Left lung (tissue), 10 donors: ENCODE results near the gene CDK7. TPM values are rescaled to one million over a fixed set of nuclear protein-coding genes. Genes with fewer than 3 reads are reported as not detected.

ENCODE experiments used
- ATAC-seq: fragments of 200-7000 bp; cut with Tn5 transposase; one replicate; pipeline ENCODE4 v1.9.1; 2020; ENCODE audit warnings: moderate library complexity
- DNase-seq, 4 donors: peaks; one replicate each; pipeline ENCODE4 v3.0.0-alpha.2; 2013 to 2020
- H3K27ac ChIP-seq, 2 donors: fragments of 200-600 bp; sonication (generic) in 1 of 2; one replicate each; pipeline versions ENCODE4 v1.5.0 to v1.8.0; 2020 to 2021
- H3K27me3 ChIP-seq, 2 donors: fragments of 200-600 bp; sonication (generic) in 1 of 2; one replicate each; pipeline versions ENCODE4 v1.5.0 to v1.8.0; 2020 to 2021
- H3K36me3 ChIP-seq, 2 donors: fragments of 200-600 bp; sonication (generic) in 1 of 2; one replicate each; pipeline versions ENCODE4 v1.5.0 to v1.8.0; 2020 to 2021
- H3K4me1 ChIP-seq, 2 donors: fragments of 200-600 bp; one replicate each; pipeline ENCODE4 v1.8.0; 2021
- H3K4me3 ChIP-seq, 2 donors: fragments of 200-600 bp; sonication (generic) in 1 of 2; one replicate each; pipeline versions ENCODE4 v1.5.0 to v1.8.0; 2020 to 2021; ENCODE audit warnings: mild to moderate bottlenecking in 1 of 2
- H3K9me3 ChIP-seq, 2 donors: fragments of 200-600 bp; sonication (generic) in 1 of 2; one replicate each; pipeline versions ENCODE4 v1.5.0 to v1.8.0; 2020 to 2021
- intact Hi-C, 2 donors: fragments of 100-400 bp; cut with DNase I; formaldehyde crosslinking; loops; one replicate each; pipeline versions ENCODE4 v1.11.2 to v1.14.2; 2022
- polyA plus RNA-seq, 6 donors: library from polyadenylated mRNA; unstranded; fragments of 120-200 nt; gene quantifications; one replicate each; pipeline ENCODE4 v1.2.1, GENCODE V29; 2013; ENCODE audit not compliant: insufficient read length in 6 of 6
- total RNA-seq, 2 donors: library from RNA; stranded (reverse); fragmentation: NEBNext Ultra II Directional; extraction: Animal tissue kit (Norgen Biotek cat#: 25700); gene quantifications; one replicate each; pipeline ENCODE4 v1.2.1, GENCODE V29; 2021
- TF ChIP-seq, protein P1 (sequence below), 2 donors: fragments of 200-600 bp; sonication (generic) in 1 of 2; IDR thresholded peaks; one replicate each; pipeline versions ENCODE4 v1.5.0 to v1.8.0; 2021; ENCODE audit warnings: antibody characterized with exemption in 2 of 2
- donor health status: DM: no; HTN: yes; CAD: no.
- donor health status: DM: no; HTN: no; CAD: no.

CDK7 gene
- total and polyA plus RNA-seq, 8 donors, result 15.9 to 38.0 (median 32.2) TPM

DNA sequence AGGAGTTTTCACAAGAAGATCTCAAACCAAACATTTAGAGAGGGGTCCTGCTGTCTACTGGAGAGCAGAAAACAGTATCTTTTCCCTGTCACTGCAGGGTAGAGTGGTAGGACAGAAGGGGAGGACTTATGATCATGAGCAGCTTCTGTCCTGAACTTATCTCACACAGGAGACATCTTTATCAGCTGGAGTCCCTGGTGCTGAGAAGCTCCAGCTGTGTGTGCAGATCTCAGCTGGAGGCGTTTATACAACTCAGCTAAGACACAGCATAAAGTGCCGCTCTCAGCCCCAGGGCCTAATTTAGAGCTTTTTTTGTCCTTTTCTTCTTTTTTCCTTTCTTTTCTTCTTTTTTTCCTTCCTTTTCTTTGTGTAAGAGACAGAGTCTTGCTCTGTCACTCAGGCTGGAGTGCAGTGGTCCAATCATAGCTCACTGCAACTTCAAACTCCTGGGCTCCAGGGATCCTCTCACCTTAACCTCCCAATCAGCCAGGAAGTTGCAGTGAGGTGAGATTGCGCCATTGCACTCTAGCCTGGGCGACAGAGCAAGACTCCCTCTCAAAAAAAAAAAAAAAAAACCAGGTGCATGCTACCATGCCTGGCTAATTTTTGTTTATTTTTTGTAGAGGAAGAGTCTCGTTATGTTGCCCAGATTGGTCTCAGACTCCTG lies 66.0 kb downstream of the CDK7 start:
- peak in 2 of 4 donors; percentile 36 to 76 for DNase-seq
- intact Hi-C loops, result no loop called here
- H3K9me3 ChIP-seq, result no peaks in the 10 kb centered on the region
- ATAC-seq, result no peak
- TF ChIP-seq, protein P1, sequence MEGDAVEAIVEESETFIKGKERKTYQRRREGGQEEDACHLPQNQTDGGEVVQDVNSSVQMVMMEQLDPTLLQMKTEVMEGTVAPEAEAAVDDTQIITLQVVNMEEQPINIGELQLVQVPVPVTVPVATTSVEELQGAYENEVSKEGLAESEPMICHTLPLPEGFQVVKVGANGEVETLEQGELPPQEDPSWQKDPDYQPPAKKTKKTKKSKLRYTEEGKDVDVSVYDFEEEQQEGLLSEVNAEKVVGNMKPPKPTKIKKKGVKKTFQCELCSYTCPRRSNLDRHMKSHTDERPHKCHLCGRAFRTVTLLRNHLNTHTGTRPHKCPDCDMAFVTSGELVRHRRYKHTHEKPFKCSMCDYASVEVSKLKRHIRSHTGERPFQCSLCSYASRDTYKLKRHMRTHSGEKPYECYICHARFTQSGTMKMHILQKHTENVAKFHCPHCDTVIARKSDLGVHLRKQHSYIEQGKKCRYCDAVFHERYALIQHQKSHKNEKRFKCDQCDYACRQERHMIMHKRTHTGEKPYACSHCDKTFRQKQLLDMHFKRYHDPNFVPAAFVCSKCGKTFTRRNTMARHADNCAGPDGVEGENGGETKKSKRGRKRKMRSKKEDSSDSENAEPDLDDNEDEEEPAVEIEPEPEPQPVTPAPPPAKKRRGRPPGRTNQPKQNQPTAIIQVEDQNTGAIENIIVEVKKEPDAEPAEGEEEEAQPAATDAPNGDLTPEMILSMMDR (IDR thresholded peaks at IDR 0.05), result no peak
- H3K27me3 ChIP-seq, result no peaks in the 10 kb centered on the region
- peaks cover 0 to 30% of the 10 kb centered on the region in 2 donors for H3K36me3 ChIP-seq
- H3K4me3 ChIP-seq, result no peak overlapping the region
- no peaks in the 10 kb centered on the region for H3K4me1 ChIP-seq
- H3K27ac ChIP-seq, result no peak overlapping the region

- Histone ChIP-seq H3K27me3 (no peaks in the 10 kb centered on the region), H3K4me3 (no peak overlapping the region), H3K27ac (no peak overlapping the region), H3K9me3 (no peaks in the 10 kb centered on the region), H3K36me3 (peaks cover 0 to 42% of the 10 kb centered on the region in 2 donors), H3K4me1 (no peaks in the 10 kb centered on the region)
- intact Hi-C loops, result no loop called here
- TF ChIP-seq, protein P1 (IDR thresholded peaks at IDR 0.05), result no peak
- no peak for DNase-seq
- no peak for ATAC-seq
Observed at GRCh38 chr5:69305512-69305911, 70.8 kb downstream of the CDK7 start.

GRCh38 chr5:69308046-69308553 lies 73.4 kb downstream of the CDK7 start:
- no peak for ATAC-seq
- Histone ChIP-seq H3K4me1 (no peaks in the 10 kb centered on the region), H3K9me3 (no peaks in the 10 kb centered on the region), H3K36me3 (peaks cover 0 to 48% of the 10 kb centered on the region in 2 donors), H3K27me3 (no peaks in the 10 kb centered on the region), H3K4me3 (no peak overlapping the region), H3K27ac (no peak overlapping the region)
- intact Hi-C loops, result no loop called here
- DNase-seq, result no peak
- TF ChIP-seq, protein P1 (IDR thresholded peaks at IDR 0.05), result no peak

- Histone ChIP-seq H3K4me3 (no peak overlapping the region), H3K36me3 (peaks cover 0 to 58% of the 10 kb centered on the region in 2 donors), H3K4me1 (no peaks in the 10 kb centered on the region), H3K27ac (no peak overlapping the region), H3K27me3 (no peaks in the 10 kb centered on the region), H3K9me3 (no peaks in the 10 kb centered on the region)
- ATAC-seq (no peak), DNase-seq (no peak)
- TF ChIP-seq, protein P1 (IDR thresholded peaks at IDR 0.05), result no peak
- intact Hi-C loops, result no loop called here
Observed at GRCh38 chr5:69309380-69309779, 74.7 kb downstream of the CDK7 start.

DNA sequence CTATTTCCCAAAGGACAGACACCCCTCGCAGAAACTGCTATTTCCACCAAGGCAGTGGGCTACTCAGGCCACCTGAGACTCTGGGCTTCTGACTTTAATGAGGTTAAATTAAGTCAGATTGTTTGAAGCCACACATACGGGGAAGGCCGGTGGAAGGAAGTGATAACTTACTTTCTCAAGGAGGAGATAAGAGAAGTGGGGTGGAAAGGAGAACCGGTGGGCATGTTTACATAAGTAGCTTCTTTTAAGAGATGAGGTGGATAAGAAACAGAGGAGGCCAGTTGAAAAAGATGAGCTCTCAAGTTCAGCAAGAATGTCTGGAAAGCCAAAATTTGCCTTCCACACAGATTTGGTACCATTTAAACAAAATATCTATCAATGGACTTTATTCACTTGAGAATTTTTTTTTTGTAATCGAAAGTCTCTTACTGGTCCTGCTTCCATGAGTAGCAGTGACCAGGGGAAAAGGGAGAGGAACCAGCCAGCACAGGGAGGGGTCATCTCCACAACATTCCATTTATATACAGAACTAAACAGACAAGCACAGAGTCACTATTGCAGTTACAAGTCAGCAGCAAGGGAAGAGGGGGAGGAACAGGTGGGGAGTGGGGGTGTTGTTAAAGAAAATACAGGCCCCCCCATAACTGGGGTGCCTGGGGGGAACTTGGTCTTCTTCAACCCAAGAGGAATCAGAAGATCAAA lies 77.9 kb downstream of the CDK7 start:
- H3K36me3 ChIP-seq, result peaks cover 0 to 41% of the 10 kb centered on the region in 2 donors
- ATAC-seq (no peak), DNase-seq (no peak)
- H3K9me3 ChIP-seq, result no peaks in the 10 kb centered on the region
- no peaks in the 10 kb centered on the region for H3K27me3 ChIP-seq
- H3K4me1 ChIP-seq, result no peaks in the 10 kb centered on the region
- TF ChIP-seq, protein P1 (IDR thresholded peaks at IDR 0.05), result no peak
- H3K4me3 ChIP-seq, result no peak overlapping the region
- H3K27ac ChIP-seq, result peak overlapping the region in 1 of 2 donors; percentile 58
- intact Hi-C loops, result no loop called here
